ENCODE results near the gene SMAD4.

DNA sequence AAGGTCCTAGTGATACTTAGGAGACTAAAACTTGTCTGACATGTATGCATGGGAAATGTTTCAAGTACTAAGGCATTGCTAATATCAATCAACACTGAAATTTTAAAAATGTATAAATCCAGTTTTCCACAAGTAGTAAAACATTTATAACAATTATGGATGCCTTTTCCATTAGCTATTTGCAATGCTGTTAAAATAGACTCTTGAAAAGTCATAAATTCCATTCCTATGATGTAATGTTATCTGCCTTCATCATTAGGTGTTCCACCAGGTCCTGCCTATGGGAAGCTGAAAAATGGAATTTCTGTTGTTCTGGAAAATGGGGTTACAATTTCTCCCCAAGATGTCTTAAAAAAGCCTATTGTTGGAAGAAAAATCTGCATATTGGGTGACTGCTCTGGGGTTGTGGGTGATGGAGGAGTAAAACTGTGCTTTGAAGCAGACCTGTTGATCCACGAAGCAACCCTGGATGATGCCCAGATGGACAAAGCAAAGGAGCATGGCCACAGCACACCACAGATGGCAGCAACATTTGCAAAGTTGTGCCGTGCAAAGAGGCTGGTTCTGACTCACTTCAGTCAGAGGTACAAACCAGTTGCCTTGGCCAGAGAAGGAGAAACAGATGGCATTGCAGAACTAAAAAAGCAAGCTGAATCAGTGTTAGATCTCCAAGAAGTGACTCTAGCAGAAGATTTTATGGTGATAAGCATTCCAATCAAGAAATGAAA is 43.5 kb upstream of the SMAD4 start:
- TF ChIP-seq POLR2AphosphoS5 (IDR thresholded peaks at IDR 0.05): no peak
- no peak for TF ChIP-seq CTCF (IDR thresholded peaks at IDR 0.05)
- no peak for TF ChIP-seq POLR2A (IDR thresholded peaks at IDR 0.05)
- no peak for TF ChIP-seq EP300 (IDR thresholded peaks at IDR 0.05)
